Kidney capillary endothelial cell (primary cell): ENCODE results near the gene CNN3.

Experiments used
- DNase-seq: peaks from one replicate; pipeline ENCODE4 v3.0.0-alpha.2; 2018; ENCODE audit warnings: low spot score

Gene CNN3

DNA sequence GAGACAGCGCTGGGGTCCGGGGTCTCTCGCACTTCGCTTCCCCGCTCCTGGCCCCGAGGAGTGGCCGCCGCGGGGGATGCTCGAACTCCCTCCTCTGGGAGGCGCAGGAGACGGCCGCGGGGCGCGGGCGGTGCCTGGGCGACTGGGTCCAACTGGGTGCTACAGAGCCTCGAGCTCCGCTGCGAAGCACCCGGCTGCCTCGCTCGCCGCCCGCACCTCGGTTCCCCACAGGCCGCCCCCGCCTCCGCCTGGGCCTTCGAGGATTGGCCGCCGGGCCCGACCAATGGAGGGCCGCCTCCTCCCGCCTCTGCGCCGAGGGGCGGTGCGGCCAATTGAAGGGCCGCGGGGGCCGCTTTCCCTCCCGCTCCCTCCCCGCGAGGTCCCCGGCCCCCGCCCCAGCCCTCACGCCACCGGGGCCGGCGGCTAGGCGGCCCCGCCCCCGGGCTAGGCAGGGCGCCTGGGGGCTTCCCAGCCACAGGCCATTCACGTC lies at the start of gene CNN3:
TSS of gene CNN3 (minus strand) at position 196 of the 490 bp plus-strand sequence. CDS start 216 bp downstream, outside the sequence.
- peak; percentile 79 for DNase-seq

- DNase-seq: peak; percentile 47
These were observed 47.9 kb upstream of the CNN3 start for GRCh38 chr1:94974824-94975223.

DNA sequence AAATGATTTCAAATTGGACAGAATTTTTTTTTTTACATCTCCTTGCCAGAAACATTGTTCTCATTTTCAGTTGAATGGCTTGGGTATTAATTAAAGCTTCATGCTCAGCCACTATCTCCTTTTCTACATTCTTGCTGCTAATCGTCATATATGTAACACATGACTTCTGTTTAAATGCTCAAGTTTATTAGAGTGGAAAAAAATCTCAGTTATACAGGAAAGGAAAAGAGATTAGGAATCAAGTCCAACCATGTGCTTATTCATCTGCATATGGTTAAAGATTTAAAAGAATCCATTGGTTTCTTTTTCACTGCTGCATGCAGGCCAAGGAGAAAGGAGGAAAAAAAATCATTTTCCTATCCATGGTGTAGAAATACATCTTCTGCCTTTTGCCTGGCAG lies 47.3 kb upstream of the CNN3 start:
- DNase-seq: no peak

DNA sequence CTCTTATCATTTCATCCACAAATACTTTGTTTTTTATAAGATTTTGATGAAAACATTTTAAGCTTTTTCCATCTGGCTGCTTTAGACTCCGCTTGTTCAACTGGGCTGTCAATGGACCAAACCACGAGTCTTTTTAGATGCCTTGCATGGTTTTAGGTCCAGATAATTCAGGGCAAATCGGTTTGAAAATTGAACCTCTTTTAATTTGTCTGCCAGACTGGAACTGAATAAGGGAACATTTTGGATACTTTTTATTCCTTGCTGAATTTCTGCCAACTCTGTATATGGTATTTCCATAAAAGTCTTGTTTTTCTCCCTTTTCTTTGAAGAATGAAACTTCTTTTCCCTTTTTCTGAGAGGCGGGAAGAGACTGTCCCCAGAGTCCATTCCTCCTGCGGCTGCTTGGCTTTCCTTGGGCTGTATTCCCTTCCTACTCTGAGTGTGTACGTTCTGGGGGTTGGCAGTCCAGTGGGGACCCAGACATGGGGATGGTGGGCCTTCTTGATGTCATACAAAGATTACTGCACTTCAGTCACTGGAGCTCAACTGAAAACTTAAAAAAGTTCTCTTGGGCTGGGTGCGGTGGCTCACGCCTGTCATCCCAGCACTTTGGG lies 46.5 kb upstream of the CNN3 start:
- no peak for DNase-seq

DNA sequence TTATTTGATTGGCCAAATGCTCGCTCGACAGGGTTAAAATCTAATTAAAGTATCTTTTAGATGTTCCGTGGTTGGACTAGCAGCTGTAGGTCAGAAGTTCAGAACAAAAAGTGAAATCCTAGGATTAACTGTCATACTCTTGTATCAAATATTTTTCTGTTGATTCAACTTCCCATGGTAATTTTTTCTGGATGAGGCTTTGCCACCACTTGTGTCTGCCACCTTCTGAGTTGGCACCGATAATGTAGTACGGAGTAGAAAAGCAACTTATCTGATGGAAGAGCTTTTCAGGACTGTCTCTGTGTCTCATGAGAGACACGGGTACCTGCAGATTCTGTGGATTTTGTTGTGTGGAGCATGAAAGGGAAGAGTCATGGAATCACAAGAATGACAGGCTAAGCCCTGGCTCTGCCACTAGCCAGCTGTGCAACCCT lies 44.6 kb upstream of the CNN3 start:
- DNase-seq: peak; percentile 57

GRCh38 chr1:94970783-94971182 lies 43.9 kb upstream of the CNN3 start:
- DNase-seq: no peak

DNA sequence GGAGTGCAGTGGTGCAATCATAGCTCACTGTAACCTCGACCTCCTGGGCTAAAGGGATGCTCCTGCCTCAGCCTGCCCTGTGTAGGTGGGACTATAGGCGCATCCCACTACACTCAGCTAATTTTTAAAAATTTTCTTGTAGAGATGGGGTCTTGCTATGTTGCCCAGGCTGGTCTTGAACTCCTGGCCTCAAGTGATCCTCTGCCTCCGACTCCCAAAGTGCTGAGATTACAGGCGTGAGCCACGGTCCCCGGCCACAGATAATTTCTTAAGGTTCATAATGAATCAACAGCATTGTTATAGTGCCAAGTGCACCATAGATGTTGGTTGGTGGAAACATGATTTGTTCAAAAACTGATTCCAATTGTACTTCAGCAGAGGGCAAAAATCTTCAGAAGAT lies 42.2 kb upstream of the CNN3 start:
- DNase-seq: no peak

GRCh38 chr1:94966033-94966432 lies 39.1 kb upstream of the CNN3 start:
- DNase-seq: no peak

DNA sequence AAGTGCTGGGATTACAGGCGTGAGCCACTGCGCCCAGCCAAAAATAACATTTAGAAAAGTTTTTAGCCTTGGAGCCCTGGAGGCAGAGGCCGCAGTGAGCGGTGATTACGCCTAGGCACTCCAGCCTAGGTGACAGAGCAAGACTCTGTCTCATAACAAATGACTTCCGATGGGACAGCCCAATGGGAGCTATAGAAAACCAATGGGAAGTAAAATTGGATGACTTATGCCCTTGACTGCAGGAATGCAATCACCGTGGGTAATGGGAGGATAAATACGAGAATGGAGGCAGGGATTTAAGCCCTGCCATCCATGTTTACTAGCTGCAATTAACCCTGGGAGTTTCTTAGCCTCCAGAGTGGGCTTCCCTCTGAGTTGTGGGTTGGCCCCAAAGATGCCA lies 37.0 kb upstream of the CNN3 start:
- no peak for DNase-seq

GRCh38 chr1:94962409-94963265 lies 35.7 kb upstream of the CNN3 start:
- no peak for DNase-seq

- no peak for DNase-seq
These were observed 35.1 kb upstream of the CNN3 start for GRCh38 chr1:94961988-94962387.

GRCh38 chr1:94961582-94961981 lies 34.7 kb upstream of the CNN3 start:
- DNase-seq: no peak

DNA sequence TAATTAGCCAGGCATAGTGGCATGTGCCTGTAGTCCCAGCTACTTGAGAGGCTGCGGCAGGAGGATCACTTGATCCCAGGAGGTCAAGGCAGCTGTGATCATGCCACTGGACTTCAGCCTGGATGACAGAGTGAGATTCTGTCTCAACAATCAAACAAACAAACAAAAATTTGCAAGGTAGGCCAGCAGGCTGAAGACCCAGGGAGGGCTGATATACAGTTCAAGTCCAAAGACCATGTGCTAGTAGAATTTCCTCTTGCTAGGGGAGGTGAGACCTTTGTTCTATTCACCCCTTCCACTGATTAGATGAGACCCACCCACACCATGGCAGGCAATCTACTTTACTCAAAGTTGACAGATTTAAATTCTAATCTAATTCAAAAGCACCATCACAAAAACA lies 31.2 kb upstream of the CNN3 start:
- DNase-seq: no peak

DNA sequence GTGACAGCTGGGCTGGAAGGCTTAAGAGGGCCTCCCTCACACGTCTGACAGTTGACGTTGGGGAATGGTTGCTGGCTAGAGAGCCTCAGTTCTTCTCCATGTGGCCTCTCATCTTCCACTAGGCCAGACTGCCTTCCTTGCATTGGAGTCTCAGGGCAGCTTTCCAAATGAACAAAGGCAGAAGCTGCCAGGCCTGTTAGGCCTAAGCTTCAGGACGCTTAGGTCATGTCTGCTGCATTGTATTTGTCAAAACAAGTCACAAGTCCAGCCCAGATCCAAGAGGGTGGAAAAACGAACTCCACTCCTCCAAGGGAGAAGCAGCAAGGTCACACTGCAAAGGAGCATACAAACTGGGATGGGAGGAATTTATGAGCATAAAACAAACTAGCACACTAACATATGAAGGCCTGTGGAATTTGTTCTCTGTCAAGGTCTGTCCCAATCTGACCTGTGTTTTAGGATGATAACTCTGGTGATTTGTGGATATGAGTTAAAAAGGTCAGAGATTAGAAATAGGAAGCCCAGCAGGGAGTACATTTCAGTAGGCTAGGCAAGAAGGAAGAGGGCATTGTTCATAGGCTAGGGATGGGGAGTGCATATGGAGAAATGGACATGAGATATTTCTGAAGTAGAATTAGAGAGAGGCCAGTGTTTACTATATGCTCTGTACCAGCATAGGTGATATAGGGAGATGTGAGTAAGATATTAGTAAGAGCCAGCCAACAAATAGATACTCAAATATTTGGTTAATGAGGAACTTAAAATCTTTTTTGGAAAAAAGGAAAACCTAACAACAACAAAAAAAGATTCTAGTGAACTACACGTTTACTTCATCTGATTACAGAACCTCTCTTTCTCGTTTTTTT lies 29.1 kb upstream of the CNN3 start:
- DNase-seq: no peak

DNA sequence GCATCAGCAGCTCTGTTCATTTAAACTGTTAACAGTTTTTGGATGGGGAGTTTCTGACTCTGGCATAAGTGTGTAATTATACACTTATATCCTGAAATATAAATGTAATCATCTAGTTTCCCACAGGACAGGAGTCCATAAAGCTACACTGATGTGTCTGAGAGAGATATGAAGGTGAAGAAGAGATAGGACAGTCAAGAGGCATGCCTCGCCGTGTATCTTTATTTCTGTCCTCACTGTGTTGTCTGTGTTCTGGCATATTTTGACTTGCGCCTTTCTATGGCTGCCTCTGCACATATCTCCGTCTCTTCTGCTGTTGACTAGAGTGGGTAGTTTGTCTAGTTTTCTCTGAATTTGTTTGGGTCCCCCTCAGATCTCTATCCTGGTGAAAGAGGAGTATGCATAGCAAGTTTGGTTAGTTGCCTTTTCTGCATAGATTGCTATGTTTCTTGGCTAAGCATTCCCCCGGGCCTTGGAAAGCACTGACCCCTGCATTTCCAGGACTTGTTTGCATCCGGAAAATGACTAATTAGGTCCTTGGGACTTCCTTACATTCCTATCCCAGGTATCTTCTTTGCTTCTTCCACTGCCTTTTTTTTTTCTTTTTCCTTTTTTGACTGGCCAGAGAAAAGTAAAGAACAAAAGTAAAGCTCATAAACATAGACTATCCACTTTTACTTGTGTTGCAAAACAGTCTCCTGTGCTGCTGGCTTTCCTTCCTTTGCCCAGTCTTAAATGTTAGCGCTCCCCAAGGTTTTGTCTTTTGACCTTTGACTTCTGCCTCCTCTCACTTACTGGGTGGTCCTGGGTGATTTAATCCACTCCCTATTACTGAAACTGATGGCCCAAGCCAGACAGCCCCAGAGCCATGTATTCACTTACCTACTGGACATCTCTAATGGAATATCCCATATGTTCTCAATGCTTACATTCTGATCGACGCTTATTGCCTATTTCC lies 27.6 kb upstream of the CNN3 start:
- no peak for DNase-seq

- DNase-seq: no peak
These were observed 26.8 kb upstream of the CNN3 start for GRCh38 chr1:94953746-94954145.

DNA sequence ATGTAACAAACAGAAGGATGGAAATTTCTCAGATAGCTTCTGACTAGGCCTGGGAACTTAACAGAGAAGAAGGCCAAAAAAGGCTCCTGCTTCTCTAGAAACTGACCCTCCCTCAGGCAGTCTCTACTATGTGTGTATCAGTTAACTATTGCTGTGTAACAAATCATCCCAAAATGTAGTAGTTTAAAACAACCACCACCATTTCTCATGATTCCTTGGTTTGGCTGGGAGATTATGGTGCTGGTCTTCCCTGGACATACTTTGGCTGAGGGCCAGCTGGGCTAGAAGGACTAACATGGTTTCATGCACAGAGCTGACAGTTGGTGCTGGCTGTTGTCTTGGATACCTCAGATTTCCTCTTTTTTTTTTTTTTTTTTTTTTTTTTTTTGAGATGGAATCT lies 26.2 kb upstream of the CNN3 start:
- DNase-seq: no peak

DNA sequence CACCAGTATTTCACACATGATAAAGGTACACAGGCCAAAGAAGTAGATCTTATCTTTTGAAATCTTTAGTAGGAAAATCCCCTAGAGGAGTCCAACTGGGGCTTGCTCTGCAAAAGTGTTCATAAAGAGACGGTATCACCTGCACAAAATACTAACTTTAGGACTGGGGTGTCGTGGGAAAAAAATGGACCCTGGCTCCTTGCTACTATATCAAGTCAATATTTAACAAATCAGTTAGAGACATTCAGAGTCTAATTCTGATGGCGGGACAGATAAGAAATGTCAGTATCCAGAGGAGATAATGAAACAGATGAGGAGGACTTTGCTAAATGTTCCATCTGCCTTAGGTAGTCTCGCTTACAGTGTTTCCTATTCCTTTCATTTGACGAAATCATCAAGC lies 25.6 kb upstream of the CNN3 start:
- DNase-seq: no peak

DNA sequence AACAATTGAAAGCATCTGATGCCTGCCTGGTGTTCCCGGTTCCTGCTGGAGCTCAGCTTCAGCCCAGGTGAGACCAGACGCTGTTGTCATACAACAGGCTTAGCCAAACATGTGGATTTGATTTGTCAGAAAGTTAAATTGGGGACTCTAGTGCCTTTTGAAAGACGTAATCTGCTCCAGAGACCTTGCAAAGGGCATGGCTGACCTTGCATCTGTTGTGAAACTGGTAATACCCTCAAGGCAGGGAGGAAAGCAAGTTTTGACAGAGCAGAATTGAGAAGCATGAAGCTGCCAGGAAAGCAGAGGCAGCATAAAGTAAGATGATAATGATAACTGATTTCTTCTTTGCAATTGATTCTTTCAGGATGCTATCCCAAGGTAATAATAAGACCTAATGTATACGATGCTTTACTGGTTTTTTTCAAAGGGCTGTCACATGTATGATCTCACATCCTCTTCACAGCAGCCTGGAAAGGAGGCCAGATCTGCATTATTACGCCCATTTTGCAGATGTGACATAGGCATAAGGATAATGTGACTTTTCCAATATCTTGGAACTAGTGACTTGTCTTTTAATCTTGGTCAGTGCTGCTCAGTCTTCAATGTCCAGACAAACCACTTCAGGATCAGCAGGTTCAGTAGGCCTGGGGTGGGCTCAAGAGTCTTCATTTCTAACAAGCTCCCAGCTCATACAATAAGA lies 24.7 kb upstream of the CNN3 start:
- DNase-seq: no peak

- no peak for DNase-seq
These were observed 24.1 kb upstream of the CNN3 start for GRCh38 chr1:94951046-94951445.
